Lower leg skin (tissue), 3 donors: ENCODE results near the gene SUN2.

Experiments used
- POLR2A ChIP-seq, 2 donors: fragments of 450-650 bp; IDR thresholded peaks; one replicate each; pipeline ENCODE4 v1.6.1; 2016 to 2017; ENCODE audit warnings: antibody characterized with exemption in 2 of 2, mild to moderate bottlenecking in 1 of 2, moderate library complexity in 1 of 2
- TF ChIP-seq, protein P1 (sequence below), 3 donors: fragments of 450-650 bp; IDR thresholded peaks; one replicate each; pipeline ENCODE4 v1.5.1; 2016; ENCODE audit warnings: antibody characterized with exemption in 3 of 3, mild to moderate bottlenecking in 3 of 3, moderate library complexity in 2 of 3

DNA sequence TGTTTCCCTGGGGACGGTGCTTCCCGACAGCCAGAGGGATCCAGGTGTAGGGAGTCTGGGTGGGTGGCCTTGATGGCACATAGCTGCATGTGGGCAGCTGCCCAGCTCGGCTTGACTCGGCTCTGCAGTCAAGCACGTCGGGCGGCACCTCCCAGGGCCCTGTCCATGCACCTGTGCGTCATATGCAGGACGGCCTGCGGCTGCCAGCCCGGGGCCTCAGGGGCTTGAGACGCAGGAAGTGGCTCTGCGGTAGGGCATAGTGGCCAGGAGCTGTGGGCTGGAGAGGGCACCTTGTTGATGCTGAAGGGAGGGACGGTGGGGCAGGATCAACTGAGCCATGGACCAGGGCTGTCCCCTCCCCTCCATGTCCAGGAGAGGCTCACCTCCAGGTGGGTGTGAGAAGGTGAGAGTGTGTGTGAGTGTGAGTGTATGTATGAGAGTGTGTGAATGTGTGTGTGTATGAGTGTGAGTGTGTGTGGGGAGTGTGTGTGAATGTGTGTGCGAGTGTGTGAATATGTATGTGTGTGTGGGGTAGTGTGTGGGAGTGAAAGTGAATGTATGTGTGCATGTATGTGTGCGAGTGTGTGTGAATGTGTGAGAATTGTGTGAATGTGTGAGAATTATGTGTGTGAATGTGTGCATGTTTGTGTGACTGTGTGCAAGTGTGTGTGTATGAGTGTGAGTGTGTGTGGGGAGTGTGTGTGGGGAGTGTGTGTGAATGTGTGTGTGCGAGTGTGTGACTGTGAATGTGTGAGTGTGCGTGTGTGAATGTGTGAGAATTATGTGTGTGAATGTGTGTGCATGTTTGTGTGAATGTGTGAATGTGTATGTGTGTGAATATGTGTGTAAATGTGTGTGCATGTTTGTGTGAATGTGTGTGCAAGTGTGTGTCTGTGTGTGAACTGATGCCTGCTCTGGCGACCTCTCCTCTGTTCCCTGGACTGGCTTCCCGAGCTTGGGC, 5.7 kb upstream of the SUN2 start:
- TF ChIP-seq, protein P1, sequence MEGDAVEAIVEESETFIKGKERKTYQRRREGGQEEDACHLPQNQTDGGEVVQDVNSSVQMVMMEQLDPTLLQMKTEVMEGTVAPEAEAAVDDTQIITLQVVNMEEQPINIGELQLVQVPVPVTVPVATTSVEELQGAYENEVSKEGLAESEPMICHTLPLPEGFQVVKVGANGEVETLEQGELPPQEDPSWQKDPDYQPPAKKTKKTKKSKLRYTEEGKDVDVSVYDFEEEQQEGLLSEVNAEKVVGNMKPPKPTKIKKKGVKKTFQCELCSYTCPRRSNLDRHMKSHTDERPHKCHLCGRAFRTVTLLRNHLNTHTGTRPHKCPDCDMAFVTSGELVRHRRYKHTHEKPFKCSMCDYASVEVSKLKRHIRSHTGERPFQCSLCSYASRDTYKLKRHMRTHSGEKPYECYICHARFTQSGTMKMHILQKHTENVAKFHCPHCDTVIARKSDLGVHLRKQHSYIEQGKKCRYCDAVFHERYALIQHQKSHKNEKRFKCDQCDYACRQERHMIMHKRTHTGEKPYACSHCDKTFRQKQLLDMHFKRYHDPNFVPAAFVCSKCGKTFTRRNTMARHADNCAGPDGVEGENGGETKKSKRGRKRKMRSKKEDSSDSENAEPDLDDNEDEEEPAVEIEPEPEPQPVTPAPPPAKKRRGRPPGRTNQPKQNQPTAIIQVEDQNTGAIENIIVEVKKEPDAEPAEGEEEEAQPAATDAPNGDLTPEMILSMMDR (IDR thresholded peaks at IDR 0.05) = no peak
- TF ChIP-seq POLR2A (IDR thresholded peaks at IDR 0.05) = no peak
